ENCODE measurements around the gene CFAP300. TPM values are rescaled to one million over a fixed set of nuclear protein-coding genes. Genes with fewer than 3 reads are reported as not detected.

CFAP300 gene
- total RNA-seq, 1 experiment from 2014 or later = 3.9 TPM

DNA sequence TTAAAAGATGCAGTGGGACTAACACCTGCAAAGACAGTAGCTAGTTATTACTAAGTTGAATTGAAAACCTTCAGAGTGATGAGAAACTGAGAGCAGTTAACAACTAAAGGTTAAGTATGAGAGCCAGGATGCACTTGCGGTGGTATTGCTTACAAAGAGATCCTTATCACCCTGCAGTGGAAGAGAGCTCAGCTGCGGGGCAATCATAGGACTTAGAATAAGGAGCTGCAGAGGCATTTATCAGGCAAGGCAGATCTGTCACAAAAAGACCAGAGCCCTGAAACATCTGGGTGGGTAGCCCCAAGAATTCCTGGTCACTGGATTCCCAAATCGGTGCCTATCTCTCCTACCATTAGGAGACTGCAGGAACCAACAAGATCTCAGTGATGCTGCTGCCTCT is 34.3 kb upstream of the CFAP300 start:
- H3K79me2 ChIP-seq (ENCODE audit: low read length) = no peaks in the 10 kb centered on the region
- H3K36me3 ChIP-seq (ENCODE audit: low read depth, low read length) = no peaks in the 10 kb centered on the region
- no peaks in the 10 kb centered on the region for H4K20me1 ChIP-seq (ENCODE audit: low read length)
- H3K4me1 ChIP-seq (ENCODE audit: insufficient read depth, low read length) = peaks cover 47% of the 10 kb centered on the region
- H3K4me3 ChIP-seq (ENCODE audit: low read length) = no peak overlapping the region
- CTCF ChIA-PET = no interaction called here
- BruUV-seq (replicated peaks) = no TSS peak
- peaks cover 5% of the 10 kb centered on the region for H3F3A ChIP-seq (ENCODE audit: low read length, unreplicated experiment)
- ATAC-seq = no peak
- H2AFZ ChIP-seq (ENCODE audit: low read length) = 0 out of 2 replicates have a peak overlapping the region, but pooled peaks have one; percentile 6
- no peaks in the 10 kb centered on the region for H3K27me3 ChIP-seq (ENCODE audit: low read length)
- H3K9me3 ChIP-seq (ENCODE audit: low read length) = no peaks in the 10 kb centered on the region
- POLR2A ChIA-PET (ENCODE audit: unreplicated experiment) = no interaction called here
- DNase-seq = no peak
- no peaks in the 10 kb centered on the region for H3K9me2 ChIP-seq (replicated peaks; ENCODE audit: low read length)
- TF ChIP-seq, protein P1, sequence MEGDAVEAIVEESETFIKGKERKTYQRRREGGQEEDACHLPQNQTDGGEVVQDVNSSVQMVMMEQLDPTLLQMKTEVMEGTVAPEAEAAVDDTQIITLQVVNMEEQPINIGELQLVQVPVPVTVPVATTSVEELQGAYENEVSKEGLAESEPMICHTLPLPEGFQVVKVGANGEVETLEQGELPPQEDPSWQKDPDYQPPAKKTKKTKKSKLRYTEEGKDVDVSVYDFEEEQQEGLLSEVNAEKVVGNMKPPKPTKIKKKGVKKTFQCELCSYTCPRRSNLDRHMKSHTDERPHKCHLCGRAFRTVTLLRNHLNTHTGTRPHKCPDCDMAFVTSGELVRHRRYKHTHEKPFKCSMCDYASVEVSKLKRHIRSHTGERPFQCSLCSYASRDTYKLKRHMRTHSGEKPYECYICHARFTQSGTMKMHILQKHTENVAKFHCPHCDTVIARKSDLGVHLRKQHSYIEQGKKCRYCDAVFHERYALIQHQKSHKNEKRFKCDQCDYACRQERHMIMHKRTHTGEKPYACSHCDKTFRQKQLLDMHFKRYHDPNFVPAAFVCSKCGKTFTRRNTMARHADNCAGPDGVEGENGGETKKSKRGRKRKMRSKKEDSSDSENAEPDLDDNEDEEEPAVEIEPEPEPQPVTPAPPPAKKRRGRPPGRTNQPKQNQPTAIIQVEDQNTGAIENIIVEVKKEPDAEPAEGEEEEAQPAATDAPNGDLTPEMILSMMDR (conservative IDR thresholded peaks at IDR 0.05; ENCODE audit: low read depth, low read length) = no peak
- no peak for TF ChIP-seq EZH2phosphoT487 (IDR thresholded peaks at IDR 0.05; ENCODE audit: borderline replicate concordance, low read length)
- no peak for TF ChIP-seq EZH2 (IDR thresholded peaks at IDR 0.05; ENCODE audit: low read length, unreplicated experiment)
- no peak overlapping the region for H3K9ac ChIP-seq (ENCODE audit: low read length)
- H3K27ac ChIP-seq (ENCODE audit: low read length) = no peak overlapping the region
- H3K4me2 ChIP-seq (ENCODE audit: low read length) = no peak overlapping the region
- intact Hi-C loops (cut with micrococcal nuclease) = no loop called here

DNA sequence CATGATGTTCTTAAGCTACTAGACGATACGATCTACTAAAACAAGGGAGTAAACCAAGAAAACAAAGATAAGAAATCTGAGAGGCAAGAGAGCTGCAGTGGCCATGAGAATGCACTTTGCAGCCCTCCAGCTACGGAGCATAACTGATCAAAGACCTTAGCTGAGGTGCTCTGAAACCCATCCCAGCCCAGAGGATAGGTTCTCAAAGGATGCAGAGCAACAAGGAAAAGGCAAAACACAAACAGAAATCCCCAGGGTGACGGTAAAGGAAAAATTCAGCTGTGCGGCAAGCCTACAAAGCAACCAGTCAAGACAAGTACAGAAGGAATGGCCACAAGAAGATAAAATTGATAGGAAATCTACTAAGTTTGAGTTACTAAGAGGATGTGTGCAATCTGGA is 32.5 kb upstream of the CFAP300 start:
- CTCF ChIA-PET = no interaction called here

DNA sequence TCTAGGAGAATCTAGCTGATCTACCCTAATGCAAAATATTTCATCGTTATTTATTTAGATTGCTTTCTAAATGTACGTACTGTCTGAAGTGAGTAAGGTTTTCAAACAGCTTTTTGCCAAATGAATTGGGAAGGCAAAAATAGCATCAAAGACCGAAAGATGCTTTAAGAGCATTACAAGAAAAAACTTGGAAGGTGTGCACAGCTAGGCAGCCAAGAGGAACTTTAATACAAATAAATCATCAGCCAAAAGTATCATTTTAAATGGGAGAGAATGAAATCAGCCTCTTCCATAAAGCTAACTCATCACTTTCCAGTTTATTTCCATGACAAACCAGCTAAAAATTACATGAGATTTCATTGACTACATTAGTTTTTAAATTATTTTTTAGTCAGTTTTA is 30.2 kb upstream of the CFAP300 start:
- ATAC-seq = no peak; the same call in 1 of the 2 replicates
- H3F3A ChIP-seq (ENCODE audit: low read length, unreplicated experiment) = no peaks in the 10 kb centered on the region
- no TSS peak for BruUV-seq (replicated peaks)
- H3K36me3 ChIP-seq (ENCODE audit: low read depth, low read length) = no peaks in the 10 kb centered on the region
- intact Hi-C loops (cut with micrococcal nuclease) = no loop called here
- H3K27me3 ChIP-seq (ENCODE audit: low read length) = no peaks in the 10 kb centered on the region
- H3K4me3 ChIP-seq (ENCODE audit: low read length) = no peak overlapping the region
- no peaks in the 10 kb centered on the region for H3K79me2 ChIP-seq (ENCODE audit: low read length)
- TF ChIP-seq EZH2phosphoT487 (IDR thresholded peaks at IDR 0.05; ENCODE audit: borderline replicate concordance, low read length) = no peak
- no peak for TF ChIP-seq EZH2 (IDR thresholded peaks at IDR 0.05; ENCODE audit: low read length, unreplicated experiment)
- TF ChIP-seq, protein P1 (conservative IDR thresholded peaks at IDR 0.05; ENCODE audit: low read depth, low read length) = no peak
- ChIA-PET POLR2A (ENCODE audit: unreplicated experiment) (no interaction called here), CTCF (interaction anchor here (1.0 kb wide), 1 partner anchor 10 kb away, joined by 4 read pairs; no protein-coding TSS in a partner anchor)
- no peaks in the 10 kb centered on the region for H3K9me3 ChIP-seq (ENCODE audit: low read length)
- 0 out of 2 replicates have a peak overlapping the region, but pooled peaks have one; percentile 15 for H2AFZ ChIP-seq (ENCODE audit: low read length)
- H3K4me1 ChIP-seq (ENCODE audit: insufficient read depth, low read length) = peaks cover 10% of the 10 kb centered on the region; the same call in 1 of the 2 replicates
- H3K9me2 ChIP-seq (replicated peaks; ENCODE audit: low read length) = no peaks in the 10 kb centered on the region
- H3K27ac ChIP-seq (ENCODE audit: low read length) = no peak overlapping the region
- no peak for DNase-seq
- H3K9ac ChIP-seq (ENCODE audit: low read length) = no peak overlapping the region
- no peak overlapping the region for H3K4me2 ChIP-seq (ENCODE audit: low read length)
- H4K20me1 ChIP-seq (ENCODE audit: low read length) = no peaks in the 10 kb centered on the region

More for the DNA sequence above, 32.5 kb upstream of the CFAP300 start:
- H3K4me2 ChIP-seq (ENCODE audit: low read length) = no peak overlapping the region
- no TSS peak for BruUV-seq (replicated peaks)
- TF ChIP-seq, protein P1 (conservative IDR thresholded peaks at IDR 0.05; ENCODE audit: low read depth, low read length) = no peak
- TF ChIP-seq EZH2 (IDR thresholded peaks at IDR 0.05; ENCODE audit: low read length, unreplicated experiment) (no peak), EZH2phosphoT487 (IDR thresholded peaks at IDR 0.05; ENCODE audit: borderline replicate concordance, low read length) (no peak)
- no peak overlapping the region for H2AFZ ChIP-seq (ENCODE audit: low read length)
- peaks cover 5% of the 10 kb centered on the region for H3F3A ChIP-seq (ENCODE audit: low read length, unreplicated experiment)
- no peak overlapping the region for H3K27ac ChIP-seq (ENCODE audit: low read length)
- H3K36me3 ChIP-seq (ENCODE audit: low read depth, low read length) = no peaks in the 10 kb centered on the region
- POLR2A ChIA-PET (ENCODE audit: unreplicated experiment) = no interaction called here
- DNase-seq (no peak), ATAC-seq (no peak)
- H3K4me3 ChIP-seq (ENCODE audit: low read length) = no peak overlapping the region
- H3K4me1 ChIP-seq (ENCODE audit: insufficient read depth, low read length) = peaks cover 31% of the 10 kb centered on the region
- H4K20me1 ChIP-seq (ENCODE audit: low read length) = no peaks in the 10 kb centered on the region
- no peaks in the 10 kb centered on the region for H3K79me2 ChIP-seq (ENCODE audit: low read length)
- no peaks in the 10 kb centered on the region for H3K9me2 ChIP-seq (replicated peaks; ENCODE audit: low read length)
- H3K9ac ChIP-seq (ENCODE audit: low read length) = no peak overlapping the region
- intact Hi-C loops (cut with micrococcal nuclease) = no loop called here
- H3K27me3 ChIP-seq (ENCODE audit: low read length) = no peaks in the 10 kb centered on the region
- no peaks in the 10 kb centered on the region for H3K9me3 ChIP-seq (ENCODE audit: low read length)

Measured in PC-3 (cell line).